Measurements from ENCODE around the gene HMG20B. TPM values are rescaled to one million over a fixed set of nuclear protein-coding genes. Genes with fewer than 3 reads are reported as not detected.

The HMG20B gene
- total RNA-seq, 1 donor = 72.5 TPM

GRCh38 chr19:3537101-3537437, 35.7 kb upstream of the HMG20B start:
- TF ChIP-seq, protein P1, sequence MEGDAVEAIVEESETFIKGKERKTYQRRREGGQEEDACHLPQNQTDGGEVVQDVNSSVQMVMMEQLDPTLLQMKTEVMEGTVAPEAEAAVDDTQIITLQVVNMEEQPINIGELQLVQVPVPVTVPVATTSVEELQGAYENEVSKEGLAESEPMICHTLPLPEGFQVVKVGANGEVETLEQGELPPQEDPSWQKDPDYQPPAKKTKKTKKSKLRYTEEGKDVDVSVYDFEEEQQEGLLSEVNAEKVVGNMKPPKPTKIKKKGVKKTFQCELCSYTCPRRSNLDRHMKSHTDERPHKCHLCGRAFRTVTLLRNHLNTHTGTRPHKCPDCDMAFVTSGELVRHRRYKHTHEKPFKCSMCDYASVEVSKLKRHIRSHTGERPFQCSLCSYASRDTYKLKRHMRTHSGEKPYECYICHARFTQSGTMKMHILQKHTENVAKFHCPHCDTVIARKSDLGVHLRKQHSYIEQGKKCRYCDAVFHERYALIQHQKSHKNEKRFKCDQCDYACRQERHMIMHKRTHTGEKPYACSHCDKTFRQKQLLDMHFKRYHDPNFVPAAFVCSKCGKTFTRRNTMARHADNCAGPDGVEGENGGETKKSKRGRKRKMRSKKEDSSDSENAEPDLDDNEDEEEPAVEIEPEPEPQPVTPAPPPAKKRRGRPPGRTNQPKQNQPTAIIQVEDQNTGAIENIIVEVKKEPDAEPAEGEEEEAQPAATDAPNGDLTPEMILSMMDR (IDR thresholded peaks at IDR 0.05; ENCODE audit: insufficient read depth, low read depth, low read length) = no peak
- DNase-seq (ENCODE audit: low read depth) = no peak

GRCh38 chr19:3537438-3538240, 35.1 kb upstream of the HMG20B start:
- TF ChIP-seq, protein P1 (IDR thresholded peaks at IDR 0.05; ENCODE audit: insufficient read depth, low read depth, low read length) = no peak
- H3K4me3 ChIP-seq (ENCODE audit: low read depth, low read length) = no peak overlapping the region
- no peak for DNase-seq (ENCODE audit: low read depth)

More at GRCh38 chr19:3537101-3537437, 35.7 kb upstream of the HMG20B start:
- H3K4me3 ChIP-seq (ENCODE audit: low read depth, low read length) = no peak overlapping the region

DNA sequence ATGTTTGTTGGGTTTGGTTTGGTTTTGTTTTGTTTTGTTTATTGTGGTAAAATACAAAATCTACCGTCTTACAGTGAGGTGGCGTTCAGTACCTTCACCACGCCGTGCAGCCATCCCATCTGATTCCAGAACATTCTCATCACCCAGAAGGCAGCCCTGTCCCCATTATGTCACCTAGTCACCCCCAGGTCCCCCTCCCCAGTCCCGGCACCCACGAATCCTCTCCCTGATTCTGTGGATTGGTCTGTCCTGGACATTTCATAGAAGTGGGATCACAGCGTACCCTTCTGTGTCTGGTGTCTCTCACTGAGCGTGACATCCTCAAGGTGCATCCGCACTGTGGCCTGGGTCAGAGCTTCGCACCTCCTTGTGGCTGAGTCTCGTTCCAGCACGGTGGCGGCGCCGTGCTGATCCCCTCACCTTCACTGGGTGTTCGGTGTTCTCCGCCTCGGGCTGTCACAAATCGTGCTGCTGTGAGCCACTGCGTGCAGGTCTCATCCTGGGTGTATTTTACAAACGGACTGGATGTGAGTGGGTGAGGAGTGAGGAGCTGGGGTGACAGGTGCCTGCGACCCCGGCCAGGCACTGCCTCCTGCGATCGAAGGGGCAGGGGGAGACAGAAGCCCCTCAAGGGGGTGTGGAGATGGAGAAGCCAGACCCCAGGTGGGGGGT, 34.4 kb upstream of the HMG20B start:
- TF ChIP-seq, protein P1 (IDR thresholded peaks at IDR 0.05; ENCODE audit: insufficient read depth, low read depth, low read length) = no peak
- no peak overlapping the region for H3K4me3 ChIP-seq (ENCODE audit: low read depth, low read length)
- no peak for DNase-seq (ENCODE audit: low read depth)

DNA sequence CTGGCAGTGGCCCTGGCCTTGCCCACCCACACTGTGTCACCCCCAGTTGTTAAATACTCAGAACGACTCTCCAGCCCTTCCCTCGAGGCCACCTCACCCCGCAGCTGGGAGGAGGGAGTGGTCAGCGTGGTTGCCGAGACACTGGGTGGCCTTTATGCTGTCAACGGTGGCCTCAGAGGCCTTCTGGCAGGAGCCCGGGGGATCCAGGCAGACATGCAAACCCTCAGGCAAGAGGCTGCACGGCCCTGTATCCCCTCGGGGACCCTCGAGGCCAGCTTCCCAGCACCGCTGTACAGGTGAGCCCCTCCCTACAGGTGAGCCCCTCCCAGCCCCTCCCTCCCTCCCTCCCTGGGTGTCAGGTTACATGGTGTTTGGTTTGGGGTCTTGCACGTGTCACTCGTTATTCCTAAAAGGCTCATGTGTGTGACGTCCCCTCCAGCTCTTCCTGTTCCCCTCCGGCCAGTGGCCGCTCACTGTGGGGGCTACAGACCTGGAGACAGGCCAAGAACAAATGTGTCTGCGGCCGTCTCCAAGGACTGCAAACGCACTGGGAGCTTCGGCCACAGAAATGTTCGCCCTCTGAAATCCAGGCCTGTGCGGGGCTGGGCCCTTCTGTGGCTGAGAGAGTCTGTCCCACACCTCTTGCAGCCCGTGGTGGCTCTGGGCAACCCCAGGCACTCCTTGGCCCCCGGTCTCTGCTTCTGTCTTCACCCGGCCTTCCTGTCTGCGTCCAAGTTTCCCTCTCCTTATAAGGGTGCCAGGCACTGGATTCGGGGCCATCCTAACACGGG, 33.6 kb upstream of the HMG20B start, which contains the start of gene TEKTIP1:
Gene TEKTIP1 (plus strand): TSS at position 210 of the 791 bp plus-strand sequence. CDS start 4 bp downstream, at position 214.
- no peak within 1 kb of the TSS for H3K4me3 ChIP-seq (ENCODE audit: low read depth, low read length)
- TF ChIP-seq, protein P1 (IDR thresholded peaks at IDR 0.05; ENCODE audit: insufficient read depth, low read depth, low read length) = no peak
- no peak for DNase-seq (ENCODE audit: low read depth)

GRCh38 chr19:3539756-3540118, 33.0 kb upstream of the HMG20B start:
- H3K4me3 ChIP-seq (ENCODE audit: low read depth, low read length) = no peak overlapping the region
- TF ChIP-seq, protein P1 (IDR thresholded peaks at IDR 0.05; ENCODE audit: insufficient read depth, low read depth, low read length) = no peak
- no peak for DNase-seq (ENCODE audit: low read depth)

DNA sequence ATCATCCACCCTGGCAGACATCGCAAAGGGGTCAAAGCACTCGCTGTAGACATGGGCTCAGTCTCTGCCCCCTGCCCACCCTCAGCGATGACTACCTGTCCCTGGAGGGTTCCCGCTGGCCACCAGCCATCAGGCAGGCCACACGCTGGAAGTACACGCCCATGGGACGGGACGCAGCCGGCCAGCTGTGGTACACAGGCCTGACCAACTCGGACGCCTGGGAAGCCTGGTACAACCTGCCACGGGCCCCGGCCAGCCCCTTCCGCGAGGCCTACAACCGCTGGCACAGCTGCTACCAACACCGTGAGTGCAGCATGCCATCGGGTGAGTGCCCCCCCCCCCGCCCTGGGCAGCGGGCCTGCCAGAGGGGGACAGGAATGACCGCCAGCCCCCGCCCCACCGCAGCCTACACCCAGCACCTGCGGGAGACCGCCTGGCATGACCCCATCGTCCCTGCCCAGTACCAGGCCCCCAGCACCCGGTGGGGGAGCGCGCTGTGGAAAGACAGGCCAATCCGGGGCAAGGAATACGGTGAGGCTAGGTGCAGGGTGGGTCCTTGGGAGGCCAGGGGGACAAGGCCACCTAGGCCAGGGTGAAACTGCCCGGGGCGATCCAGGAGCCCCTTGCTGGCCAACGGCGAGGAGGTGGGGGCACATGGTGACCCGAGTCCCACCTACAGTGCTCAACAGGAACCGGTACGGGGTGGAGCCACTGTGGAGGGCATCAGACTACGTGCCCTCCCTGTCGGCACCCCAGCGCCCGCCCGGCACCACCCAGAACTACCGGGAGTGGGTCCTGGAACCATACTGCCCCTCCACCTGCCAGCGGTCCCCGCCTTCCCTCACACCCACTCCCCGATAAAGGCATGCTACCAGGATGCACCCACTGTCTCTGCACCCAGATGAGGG, 29.3 kb upstream of the HMG20B start:
- TF ChIP-seq, protein P1 (IDR thresholded peaks at IDR 0.05; ENCODE audit: insufficient read depth, low read depth, low read length) = no peak
- DNase-seq (ENCODE audit: low read depth) = no peak

More for the DNA sequence above, 29.3 kb upstream of the HMG20B start:
- no peak overlapping the region for H3K4me3 ChIP-seq (ENCODE audit: low read depth, low read length)

Data from fibroblast of villous mesenchyme (primary cell).